Stimulated activated CD4-positive, alpha-beta T cell treated with anti-CD3 and anti-CD28 coated beads, Interleukin-1b, Interleukin-23, amount 100 ng/mL, for 4 hours (primary cell): ENCODE results near the gene PIM2.
A peak's percentile ranks its signal among the peaks of the same experiment; 100 is the strongest.

Source experiments
- DNase-seq, 2 donors: peaks; one replicate each; pipeline ENCODE4 v3.0.0-alpha.2; 2020; ENCODE audit warnings: low read depth in 2 of 2

The PIM2 gene

DNA sequence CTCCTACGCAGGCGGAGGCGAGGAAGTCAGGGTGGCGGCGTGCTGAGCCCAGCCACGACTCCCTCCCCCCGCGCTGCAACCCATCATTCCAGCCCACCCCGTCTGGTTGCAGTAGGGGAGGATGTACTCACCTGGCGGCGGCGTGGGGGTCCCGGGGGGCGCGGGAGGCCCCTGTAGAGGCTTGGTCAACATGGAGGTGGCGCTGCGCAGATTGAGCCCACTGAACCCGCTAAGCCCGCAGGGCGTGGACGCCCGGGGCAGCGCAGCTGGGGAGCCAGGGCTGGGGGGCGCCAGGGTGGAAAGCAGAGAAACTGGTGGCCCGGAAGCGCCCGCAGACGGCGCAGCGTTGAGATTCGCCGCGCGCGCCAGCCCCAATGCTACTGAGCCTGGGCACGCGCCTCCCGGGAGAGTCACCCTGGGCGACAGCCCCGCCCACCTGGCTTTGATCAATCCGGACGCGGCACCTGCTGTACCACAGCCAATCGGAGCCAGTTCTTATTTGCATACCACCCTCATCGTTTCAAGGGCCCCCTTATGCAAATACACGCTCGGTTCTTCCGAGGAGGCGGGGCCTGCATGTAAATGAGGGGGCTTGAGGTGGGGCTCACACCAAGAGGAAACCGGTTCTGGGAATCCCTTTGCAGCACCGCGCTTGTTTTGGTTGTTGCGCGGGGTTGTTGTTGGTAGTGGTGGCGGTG lies at the start of gene PIM2:
Gene PIM2 (minus strand): TSS at position 382 of the 698 bp plus-strand sequence. CDS start 190 bp downstream, at position 192.
- peak; percentile 80 to 81 for DNase-seq

DNA sequence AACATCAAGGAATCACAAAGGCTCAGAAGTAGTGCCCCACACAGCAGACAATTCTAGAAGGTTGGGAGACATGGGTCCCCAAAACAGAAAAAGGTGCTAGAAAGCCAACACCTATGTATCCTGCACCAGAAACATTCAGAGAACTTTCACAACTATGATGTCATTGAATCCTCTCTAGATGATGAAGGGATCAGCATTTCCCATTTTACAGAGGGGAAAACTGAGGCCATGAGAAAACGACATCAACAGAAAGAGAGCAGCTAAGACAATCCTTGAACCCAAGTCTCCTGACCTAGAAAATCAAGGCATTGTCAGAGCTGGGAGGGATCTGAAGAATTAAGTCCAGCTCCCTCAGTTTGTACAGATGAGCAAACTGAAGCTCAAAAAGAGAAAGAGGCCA lies 49.6 kb upstream of the PIM2 start:
- DNase-seq = no peak

DNA sequence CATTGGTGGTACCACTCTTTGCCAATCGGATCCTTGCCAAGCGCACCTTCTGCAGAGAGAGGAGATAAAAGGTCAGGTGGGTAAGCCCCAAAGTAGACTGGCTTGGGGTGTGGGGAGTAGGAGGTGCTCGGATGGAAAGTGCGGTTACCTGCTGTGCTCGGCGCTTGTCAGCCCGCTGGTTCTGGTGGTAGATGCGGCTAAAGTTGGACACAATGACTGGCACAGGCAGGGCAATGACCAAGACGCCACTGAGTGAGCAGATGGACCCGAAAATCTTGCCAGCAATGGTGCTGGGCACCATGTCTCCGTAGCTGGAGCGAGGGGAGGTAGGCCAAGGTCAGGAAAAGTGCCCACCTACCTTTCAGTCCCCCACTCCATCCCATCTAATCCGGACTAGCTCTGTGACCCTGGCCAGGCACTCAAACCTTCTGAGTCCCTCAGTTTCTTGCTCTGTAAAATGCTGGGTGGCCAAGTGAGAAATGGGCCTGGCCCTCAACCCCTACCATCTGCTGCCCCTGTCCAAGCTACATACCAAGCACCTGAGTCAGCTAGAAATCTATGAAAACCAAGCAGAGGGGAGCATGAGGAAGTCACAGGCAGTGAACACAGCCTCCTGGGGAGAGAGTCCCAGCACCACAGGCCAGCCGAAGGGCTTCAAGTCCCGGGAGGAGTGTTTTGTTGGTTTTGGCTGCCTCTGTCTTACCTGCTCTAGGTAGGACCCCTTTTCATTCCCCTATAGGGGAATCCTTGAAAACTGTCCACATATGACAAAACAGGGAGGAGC lies 48.2 kb upstream of the PIM2 start:
- DNase-seq = no peak

DNA sequence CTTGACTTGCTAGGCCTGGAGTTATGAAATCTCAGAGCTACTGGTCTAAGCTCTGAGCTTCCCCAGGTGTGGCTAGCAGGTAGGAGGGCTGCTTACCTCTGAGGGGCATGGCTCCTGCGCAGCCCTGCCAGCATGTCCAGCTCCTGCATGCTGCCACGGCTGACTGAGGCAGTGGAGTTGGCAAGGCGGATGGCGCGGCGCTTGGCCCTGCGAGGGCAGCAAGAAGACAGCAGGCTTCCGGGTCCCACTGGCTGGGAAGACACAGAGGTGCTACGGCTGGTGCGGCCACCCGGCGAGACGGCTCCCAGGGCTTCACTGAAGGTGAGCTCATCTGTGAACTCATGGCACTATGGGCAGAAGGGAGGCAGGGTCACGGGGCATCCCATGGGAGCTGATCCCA lies 47.1 kb upstream of the PIM2 start:
- DNase-seq = no peak

DNA sequence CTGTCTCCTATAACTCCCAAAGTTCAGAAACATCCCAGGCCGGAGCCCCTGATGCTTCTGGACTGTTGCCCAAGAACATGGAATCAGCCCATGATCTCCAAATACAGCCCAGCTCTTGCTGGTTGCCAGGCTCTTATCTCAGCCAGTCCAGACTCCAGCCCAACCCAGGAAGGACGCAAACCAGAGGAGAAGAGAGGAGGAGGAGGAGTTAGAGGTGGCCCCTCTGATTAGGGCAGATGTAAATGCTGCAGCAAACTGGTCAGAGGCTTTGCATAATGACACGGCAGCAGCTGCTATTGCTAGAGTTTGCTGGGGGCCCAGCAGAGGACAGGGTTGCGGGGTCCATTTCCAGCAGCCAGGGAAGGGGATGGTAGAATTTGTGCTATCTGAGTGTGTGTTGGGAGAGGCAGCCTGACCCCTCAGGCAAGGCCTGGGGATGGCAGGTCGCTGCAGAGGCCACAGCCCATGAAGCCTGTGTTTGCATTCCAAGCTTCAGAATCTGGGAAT lies 42.8 kb upstream of the PIM2 start:
- DNase-seq = no peak

DNA sequence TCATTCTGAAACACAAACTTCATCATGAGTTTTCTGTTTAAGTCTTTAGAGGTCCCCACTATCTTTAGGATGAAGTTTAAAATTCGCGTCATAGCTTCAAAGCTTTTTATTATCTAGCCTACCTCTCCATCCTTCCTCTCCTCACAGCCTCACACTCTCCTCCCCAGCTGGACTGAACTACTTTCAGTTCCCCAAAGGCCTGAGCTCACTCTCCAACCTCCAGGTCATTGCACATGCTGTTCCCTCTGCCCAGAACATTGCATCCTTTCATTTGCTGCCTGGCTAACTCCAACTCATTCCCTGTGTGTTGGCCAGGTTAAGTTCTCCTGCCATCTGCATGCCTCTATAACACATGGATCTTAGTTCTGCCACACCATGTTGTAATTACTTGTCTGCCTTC lies 41.5 kb upstream of the PIM2 start:
- no peak for DNase-seq

DNA sequence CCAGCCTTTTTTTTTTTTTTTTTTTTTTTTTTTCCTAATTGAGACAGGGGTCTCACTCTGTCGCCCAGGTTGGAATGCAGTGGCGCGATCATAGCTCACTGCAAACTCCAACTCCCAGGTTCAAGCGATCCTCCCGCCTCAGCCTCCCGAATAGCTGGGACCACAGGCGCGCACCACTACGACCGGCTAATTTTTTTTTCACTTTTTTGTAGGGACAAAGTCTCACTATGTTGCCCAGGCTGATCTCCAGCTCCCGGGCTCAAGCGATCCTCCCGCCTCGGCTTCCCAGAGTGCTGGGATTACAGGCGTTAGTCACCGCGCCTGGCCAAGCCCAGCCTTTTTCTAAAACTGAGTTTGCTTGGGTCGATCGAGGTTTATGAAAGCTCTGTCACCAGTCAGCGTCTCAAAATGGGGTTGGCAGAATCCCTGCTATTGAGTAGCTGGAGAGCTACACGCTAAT lies 39.8 kb upstream of the PIM2 start:
- no peak for DNase-seq

DNA sequence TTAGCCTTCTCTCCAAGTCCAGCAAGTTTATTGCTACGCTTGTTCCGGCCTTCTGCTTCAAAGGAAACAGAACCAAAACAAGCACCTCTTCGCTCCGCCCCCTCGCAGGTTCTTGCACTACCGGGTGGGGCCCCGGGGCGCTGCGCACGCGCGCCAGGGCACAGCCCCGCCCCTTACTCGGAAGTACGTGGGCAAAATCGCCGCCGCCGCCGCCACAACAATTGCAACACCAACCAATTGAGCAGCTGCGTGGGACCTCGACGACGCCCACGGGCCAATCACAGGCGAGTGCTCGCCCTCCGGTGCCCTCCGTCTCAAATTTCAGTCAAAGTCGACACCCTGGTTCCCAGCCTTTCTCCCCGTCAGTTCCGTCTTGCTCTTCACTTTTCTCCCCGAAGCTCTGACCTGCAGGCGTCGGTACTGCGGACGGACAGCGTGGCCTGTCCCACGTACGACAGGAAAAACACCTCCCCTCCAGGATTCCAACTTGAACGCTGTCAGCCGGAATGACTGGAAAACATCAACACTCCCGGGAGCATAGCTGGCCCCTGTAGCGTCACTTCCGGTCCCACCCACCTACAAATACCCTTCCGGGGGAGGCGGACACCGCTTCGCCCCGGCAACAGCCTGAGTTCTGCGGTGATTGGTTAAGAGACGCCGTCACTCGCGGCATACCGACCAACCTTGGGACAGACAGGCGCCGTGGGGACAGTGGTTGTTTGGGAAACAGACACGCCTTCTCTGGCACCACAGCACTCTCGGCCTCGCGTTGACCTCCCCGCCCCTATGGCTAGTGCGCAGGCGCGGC lies 39.2 kb upstream of the PIM2 start:
- peak; percentile 79 to 86 for DNase-seq

DNA sequence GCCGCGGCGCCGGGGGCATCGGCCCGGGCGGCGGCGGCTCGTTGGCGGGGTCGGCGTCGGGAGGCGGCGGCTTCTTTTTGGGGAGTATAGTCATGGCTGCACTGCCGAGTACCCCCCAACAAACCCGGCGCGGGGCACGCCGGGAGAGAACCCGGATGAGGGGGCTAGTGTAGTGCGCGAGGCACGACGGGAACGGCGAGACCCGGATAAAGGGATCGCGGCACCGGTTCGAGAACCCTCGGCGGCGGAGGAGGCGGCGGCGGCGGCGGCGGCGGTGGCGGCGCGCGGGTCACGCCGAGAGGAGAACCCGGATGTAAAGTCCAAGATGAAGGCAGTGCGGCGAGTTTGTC lies 38.6 kb upstream of the PIM2 start, which contains the start of gene OTUD5:
Gene OTUD5 (minus strand): TSS at position 131 of the 350 bp plus-strand sequence. CDS start 37 bp downstream, at position 94.
- peak; percentile 50 to 58 for DNase-seq

DNA sequence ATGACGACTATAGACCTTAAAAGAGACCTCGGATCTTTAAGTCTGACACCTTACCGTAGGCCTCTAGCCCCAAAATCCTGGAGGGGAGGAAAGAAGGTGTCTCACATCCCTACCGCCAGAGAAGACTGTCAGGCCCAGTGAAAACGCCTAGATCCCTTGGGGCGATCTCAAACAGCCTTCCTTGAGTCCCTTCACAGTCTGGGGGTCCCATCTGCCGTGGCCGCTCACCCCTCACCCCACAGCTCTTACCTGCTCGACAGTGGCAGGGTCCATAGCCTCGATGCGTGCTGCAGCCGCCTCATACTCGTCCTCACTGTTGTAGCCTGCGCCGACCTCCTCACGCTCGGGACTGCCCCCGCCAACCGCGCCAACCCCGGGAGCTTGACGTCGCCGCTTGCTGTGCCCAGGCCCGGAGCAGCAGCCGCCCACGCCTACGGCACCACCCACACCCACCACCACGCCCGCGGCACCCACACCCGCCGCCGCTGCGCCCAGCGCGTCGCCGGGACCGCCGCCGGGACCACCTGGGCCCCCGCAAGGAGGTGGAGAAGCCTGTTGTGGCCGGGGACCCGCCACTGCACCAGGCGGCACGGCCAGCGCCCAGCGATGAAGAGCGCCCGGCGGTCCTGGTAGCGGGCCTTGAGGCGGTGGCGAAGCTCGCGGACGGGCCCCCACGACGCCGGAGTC lies 38.0 kb upstream of the PIM2 start:
- peak; percentile 41 to 50 for DNase-seq

DNA sequence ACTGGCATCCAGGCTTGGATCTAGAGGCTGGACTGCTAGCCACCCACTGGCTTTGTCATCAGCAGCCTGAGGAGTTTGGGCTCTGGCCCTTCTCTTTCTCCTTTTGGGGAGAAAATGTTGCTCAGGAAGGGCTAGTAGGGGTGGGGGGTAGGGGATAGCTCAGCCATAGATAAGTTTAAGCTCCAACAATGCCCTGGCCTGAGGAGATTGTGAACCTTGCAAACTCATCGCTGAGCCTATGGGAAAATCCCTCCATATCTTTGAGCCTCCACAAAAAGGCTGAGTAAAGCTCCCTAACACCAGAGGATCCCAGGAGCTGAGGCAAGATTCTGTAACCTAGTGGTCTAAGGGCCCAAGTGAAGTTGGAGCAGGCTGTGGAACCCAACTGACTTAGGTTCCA lies 29.8 kb upstream of the PIM2 start:
- DNase-seq = no peak

DNA sequence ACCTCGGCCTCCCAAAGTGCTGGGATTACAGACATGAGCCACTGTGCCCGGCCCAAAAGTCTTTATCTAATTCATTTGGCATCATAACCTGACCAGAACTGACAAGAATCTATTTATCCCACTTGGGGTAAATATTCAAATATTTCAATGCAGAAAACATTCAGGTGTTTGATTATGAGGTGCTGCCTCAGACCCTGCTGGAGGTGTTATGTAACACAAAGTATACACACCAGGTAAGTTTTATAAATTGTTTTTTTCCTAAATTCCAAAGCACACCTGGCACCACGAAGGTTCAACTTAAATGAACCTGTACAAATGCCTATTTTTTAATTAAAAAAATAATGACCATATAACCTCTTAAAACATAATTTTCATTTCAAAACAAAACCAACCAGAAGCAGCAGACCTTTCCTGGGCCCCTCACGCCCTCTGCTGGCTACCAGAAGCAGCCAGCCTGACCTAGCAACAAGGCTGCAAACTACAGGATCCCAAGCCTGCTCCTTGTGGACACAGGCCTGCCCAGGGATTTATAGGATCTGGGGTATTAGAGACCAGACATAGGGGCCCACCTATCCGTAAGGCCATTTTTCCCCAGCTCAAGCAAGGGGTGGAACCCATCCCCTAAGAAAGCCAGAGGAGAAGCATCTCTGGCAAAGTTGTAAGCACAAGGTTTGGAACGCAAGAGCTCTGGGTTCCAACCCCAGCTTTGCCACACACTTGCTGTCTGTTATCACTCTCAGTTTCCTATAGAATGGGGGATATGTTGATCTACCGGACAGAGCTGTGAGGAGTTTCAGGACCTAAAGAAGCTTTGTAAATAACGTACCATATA lies 26.9 kb upstream of the PIM2 start:
- peak; percentile 31 to 39 for DNase-seq

DNA sequence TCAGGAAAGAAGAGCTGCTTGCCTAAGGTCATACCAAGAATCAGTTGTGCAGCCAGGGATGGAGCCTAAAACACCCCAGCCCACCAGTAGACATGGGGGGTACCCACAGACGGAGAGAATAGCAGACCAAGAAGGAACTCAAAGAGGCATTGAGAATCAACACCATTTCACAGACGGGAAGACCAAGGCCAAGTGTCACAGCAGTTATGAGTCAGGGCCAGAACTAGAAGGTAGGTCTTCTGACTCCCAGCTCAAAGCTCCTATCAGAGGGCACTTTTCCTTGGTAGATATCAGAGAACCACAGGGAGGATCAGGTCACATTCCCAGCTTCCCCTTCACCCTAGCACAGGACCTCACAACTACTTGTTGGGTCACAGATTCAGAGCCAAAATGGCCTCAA lies 24.1 kb upstream of the PIM2 start:
- no peak for DNase-seq

DNA sequence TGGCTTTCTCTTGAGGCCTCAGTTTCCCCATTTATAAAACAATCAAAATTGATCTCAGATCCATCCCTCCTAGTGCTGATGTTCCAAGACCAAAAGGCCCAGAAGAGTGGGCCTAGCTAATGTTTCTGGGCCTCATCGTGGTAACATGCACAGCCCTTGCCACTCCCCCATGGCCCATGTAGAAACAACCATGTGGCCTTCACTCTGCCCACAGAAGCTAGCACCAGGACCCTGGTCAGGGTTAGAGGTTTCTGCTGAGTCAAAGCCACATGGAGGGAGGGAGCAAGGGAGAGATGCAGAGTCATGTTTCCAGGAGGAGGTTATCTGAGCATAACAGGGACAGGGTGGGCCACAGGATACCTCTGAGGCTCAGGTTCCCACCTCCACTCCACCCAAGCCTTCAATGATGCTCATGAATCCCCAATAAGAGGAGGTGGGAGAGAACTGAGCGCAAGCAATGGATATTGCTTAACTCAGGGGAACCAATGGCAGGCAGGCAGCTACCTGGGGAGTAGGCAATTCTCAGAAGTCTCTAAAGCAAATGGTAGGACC lies 21.7 kb upstream of the PIM2 start:
- no peak for DNase-seq

DNA sequence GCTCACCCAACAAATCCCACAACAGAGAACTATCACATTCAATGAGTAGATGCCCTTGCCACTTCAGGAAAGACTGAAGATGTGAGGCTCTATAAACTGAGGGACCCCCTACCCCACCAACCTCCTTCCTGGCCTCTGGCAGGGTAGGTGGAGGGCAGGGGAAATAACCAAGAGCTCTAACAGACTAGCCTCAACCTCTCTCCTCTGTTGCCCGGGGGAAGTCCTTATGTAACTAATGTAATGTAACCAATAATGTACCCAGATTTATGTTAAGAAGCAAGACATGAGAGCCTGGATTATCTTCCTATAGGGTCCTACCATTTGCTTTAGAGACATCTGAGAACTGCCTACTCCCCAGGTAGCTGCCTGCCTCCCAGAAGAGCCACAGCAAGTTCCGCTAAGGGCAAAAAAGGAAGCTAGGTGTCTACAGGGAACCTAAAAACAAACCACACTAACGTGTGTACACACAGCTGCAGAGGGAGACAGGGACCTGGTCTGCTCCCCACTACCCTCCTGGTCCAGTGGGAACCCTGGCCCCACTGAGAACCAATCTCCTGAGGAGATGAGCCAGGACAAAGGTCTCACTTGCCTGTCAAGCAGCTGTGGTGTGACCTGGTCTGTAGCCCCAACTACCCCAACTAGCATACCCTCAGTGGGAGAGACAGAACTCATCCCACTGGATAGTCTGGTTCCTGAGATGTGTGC lies 20.9 kb upstream of the PIM2 start:
- no peak for DNase-seq

DNA sequence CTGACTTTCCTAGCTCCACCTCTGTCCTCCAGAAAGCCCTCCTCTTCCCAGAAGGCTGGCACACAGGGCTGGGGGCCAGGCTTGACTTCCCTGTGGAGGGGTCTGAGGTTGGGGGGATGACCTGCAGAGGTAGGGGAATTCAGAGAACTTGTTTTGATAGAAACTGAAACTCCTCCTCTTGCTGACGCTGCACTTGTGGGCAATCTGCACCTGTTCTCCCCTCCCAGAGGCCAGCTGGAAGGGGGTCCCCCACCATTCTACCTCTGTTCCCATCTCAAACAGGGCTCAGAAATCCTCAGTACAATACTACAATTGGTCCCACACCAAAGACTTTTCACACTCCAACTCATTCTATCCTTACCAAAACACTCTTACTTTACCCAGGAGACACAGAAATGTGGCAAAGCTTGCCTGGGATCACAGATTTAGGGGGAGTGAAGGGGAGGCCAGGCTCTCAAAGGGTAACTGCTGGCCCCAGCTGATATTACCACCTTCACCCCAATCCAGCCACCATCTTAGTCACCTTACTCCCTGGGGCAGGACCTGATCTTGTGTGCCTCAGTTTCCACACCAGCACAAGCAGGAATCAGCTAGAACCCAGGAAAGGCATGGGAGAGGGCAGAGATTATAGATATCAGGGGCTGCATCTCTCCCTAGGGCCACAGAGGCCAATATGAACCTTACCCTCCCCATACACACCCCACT lies 20.0 kb upstream of the PIM2 start:
- peak in 1 of 2 donors; percentile 47 for DNase-seq

DNA sequence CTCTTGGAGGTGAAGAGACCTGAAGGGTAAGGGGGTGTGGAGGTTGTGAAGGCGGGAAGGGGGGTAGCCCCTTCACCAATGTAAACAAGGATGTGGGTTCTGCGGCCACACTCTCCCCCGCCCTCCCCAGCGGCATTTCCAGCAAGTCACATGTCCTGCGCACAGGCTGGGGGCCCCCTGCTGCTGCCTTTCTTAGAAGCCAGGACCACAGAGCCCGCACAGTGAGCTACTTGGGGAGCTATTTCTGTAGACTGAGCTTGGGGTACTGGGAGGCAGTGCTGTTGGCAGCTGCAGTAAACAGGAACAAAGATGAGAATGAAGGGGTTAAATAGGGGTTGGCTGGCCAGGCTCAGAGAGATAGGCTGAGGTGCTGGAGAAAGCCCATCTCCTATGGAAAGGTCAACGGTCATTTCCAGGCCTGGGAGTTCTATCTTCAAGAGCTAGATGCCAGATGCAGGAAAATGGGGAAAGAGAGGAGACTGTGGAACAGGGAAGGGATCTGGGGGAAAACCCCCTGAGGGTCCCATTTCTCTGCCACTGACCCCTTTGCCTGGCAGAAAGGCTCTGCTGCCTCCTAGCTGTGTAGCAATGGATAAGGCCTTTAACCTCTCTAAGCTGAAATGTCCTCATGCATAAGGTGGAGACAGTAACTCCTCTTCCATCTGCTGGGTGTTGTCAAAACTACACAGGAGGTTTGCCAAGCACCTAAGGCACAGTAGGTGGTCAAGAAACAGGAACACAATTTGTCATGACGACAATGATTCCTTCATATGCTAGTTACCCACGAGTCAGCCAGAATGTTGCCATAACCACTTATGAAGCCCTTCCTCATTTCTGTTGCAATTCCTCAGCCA lies 18.5 kb upstream of the PIM2 start:
- DNase-seq = peak; percentile 68 to 82

DNA sequence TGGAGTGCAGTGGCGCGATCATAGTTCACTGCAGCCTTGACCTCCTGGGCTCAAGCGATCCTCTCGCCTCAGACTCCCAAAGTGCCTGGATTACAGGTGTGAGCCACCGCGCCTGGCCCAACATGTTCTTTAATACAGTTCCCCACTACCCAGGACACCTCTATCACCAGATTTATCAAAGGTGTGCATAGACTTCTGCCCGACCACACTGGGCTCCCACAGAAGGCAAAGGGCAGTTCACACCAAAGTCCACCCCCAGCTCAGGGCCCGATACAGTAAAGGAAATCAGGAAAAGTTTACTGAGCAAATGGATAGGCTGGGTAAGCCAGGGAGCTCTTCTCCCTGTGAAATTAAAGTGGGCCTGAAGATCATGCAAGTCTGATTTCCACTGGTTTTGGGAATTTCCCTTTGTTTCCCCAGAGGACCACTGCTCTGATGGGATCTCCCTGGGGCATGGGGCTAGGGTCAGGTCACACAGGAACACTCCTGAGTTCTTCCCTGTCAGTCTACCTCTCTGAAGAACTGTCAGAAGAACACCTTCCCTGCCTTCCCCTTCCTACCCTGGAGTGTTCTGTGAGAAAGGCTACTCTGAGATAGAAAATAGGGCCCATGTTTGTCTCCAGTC lies 17.7 kb upstream of the PIM2 start:
- DNase-seq = no peak
